Lung (tissue), 12 donors: ENCODE measurements around the gene NPBWR2. TPM values are rescaled to one million over a fixed set of nuclear protein-coding genes. Genes with fewer than 3 reads are reported as not detected.

ENCODE experiments used
- ATAC-seq: fragments of 200-7000 bp; cut with Tn5 transposase; one replicate; pipeline ENCODE4 v1.9.1; 2020; ENCODE audit warnings: moderate number of reproducible peaks; ENCODE audit not compliant: insufficient read depth, low FRiP score
- DNase-seq, 3 donors: peaks; one replicate each; pipeline ENCODE4 v3.0.0-alpha.2; 2013 to 2017
- H3K27ac ChIP-seq, 2 donors: one replicate each; pipeline ENCODE4 v1.5.1; 2013; ENCODE audit warnings: mild to moderate bottlenecking in 2 of 2, moderate library complexity in 2 of 2, control low read depth in 1 of 2, inconsistent platforms in 1 of 2, low read depth in 1 of 2, low read length in 1 of 2
- H3K27me3 ChIP-seq, 3 donors: one replicate each; pipeline ENCODE4 v1.5.1; 2013; ENCODE audit warnings: low read length in 2 of 3; ENCODE audit not compliant: control insufficient read depth in 3 of 3, insufficient read depth in 3 of 3
- H3K36me3 ChIP-seq, 4 donors: one replicate each; pipeline ENCODE4 v1.5.1; 2013; ENCODE audit warnings: low read length in 4 of 4, mild to moderate bottlenecking in 1 of 4, moderate library complexity in 1 of 4; ENCODE audit not compliant: control insufficient read depth in 4 of 4, insufficient read depth in 4 of 4
- H3K4me1 ChIP-seq, 5 donors: one replicate each; pipeline ENCODE4 v1.5.1; 2013; ENCODE audit warnings: low read length in 5 of 5, mild to moderate bottlenecking in 2 of 5, moderate library complexity in 1 of 5; ENCODE audit not compliant: control insufficient read depth in 5 of 5, insufficient read depth in 5 of 5
- H3K4me3 ChIP-seq: one replicate; pipeline ENCODE4 v1.5.1; 2013; ENCODE audit warnings: mild to moderate bottlenecking, control low read depth, moderate library complexity
- H3K9ac ChIP-seq, 2 donors: one replicate each; pipeline ENCODE4 v1.5.1; 2013; ENCODE audit warnings: low read length in 2 of 2, control low read depth in 1 of 2; ENCODE audit not compliant: insufficient read depth in 1 of 2
- H3K9me3 ChIP-seq, 4 donors: one replicate each; pipeline ENCODE4 v1.5.1; 2013; ENCODE audit warnings: low read length in 3 of 4, mild to moderate bottlenecking in 1 of 4, moderate library complexity in 1 of 4; ENCODE audit not compliant: control insufficient read depth in 4 of 4, insufficient read depth in 3 of 4
- CTCF ChIP-seq: IDR thresholded peaks from 2 replicates; pipeline ENCODE4 v1.5.1; 2012; ENCODE audit warnings: mild to moderate bottlenecking; ENCODE audit errors: control extremely low read depth, extremely low read depth
- WGBS, 2 donors: extraction: QIAGEN DNeasy Blood & Tissue Kit; methylation state at CpG; one replicate each; pipeline ENCODE4 v1.1.7; 2013; 5-methylcytosine and 5-hydroxymethylcytosine counted together
- polyA plus RNA-seq, 2 donors: library from polyadenylated mRNA; stranded (reverse); fragments of 200-250 nt; gene quantifications; one replicate each; pipeline ENCODE4 v1.2.1, GENCODE V29; 2013
- total RNA-seq, 2 donors: library from RNA; depleted of rRNA in 1 of 2; stranded (reverse); fragments of >200 nt in 1 of 2; gene quantifications; one replicate each; pipeline ENCODE4 v1.2.1, GENCODE V29; 2014 to 2021
- donor health status: control.
- donor health status: control.
- donor health status: Bipolar disorder and iron deficiency.
- donor health status: healthy.
- donor health status: DM: yes; HTN: yes; CAD: no.

NPBWR2 gene
- total and polyA plus RNA-seq, 4 donors = not detected

GRCh38 chr20:64069209-64069613 is 38.2 kb downstream of the NPBWR2 start:
- no peak for TF ChIP-seq CTCF
- H3K27me3 ChIP-seq = no peaks in the 10 kb centered on the region
- H3K27ac ChIP-seq = no peak overlapping the region
- no peak for DNase-seq
- H3K4me3 ChIP-seq = no peak overlapping the region
- H3K9me3 ChIP-seq = no peaks in the 10 kb centered on the region
- H3K4me1 ChIP-seq = peaks cover under 1 to 8% (median 2%) of the 10 kb centered on the region in 5 donors
- WGBS, 2 donors = 87 to 89% methylated on average over 20 of the region's 20 CpGs
- ATAC-seq = no peak
- no peak overlapping the region for H3K9ac ChIP-seq
- peaks cover 0 to 24% (median 14%) of the 10 kb centered on the region in 4 donors for H3K36me3 ChIP-seq

GRCh38 chr20:64068386-64069208 is 38.8 kb downstream of the NPBWR2 start:
- ATAC-seq = no peak
- H3K36me3 ChIP-seq = peaks cover 0 to 23% (median 11%) of the 10 kb centered on the region in 4 donors
- 62 to 78% methylated on average over 12 of the region's 12 CpGs for WGBS, 2 donors
- no peak for DNase-seq
- no peak overlapping the region for H3K4me3 ChIP-seq
- H3K9ac ChIP-seq = no peak overlapping the region
- H3K9me3 ChIP-seq = no peaks in the 10 kb centered on the region
- peaks cover 4 to 14% (median 8%) of the 10 kb centered on the region in 5 donors for H3K4me1 ChIP-seq
- no peak overlapping the region for H3K27ac ChIP-seq
- no peak for TF ChIP-seq CTCF
- H3K27me3 ChIP-seq = no peaks in the 10 kb centered on the region

GRCh38 chr20:64067733-64068307 is 39.5 kb downstream of the NPBWR2 start:
- no peak for TF ChIP-seq CTCF
- ATAC-seq = no peak
- Histone ChIP-seq H3K4me1 (peaks cover 4 to 14% (median 8%) of the 10 kb centered on the region in 5 donors), H3K9me3 (no peaks in the 10 kb centered on the region), H3K27me3 (no peaks in the 10 kb centered on the region), H3K27ac (no peak overlapping the region), H3K9ac (no peak overlapping the region), H3K36me3 (peaks cover 0 to 21% (median 8%) of the 10 kb centered on the region in 4 donors), H3K4me3 (no peak overlapping the region)
- DNase-seq = no peak
- 69 to 72% methylated on average over 12 of the region's 12 CpGs for WGBS, 2 donors
